HCT116 (cell line): ENCODE data around the gene PIAS2. TPM values are rescaled to one million over a fixed set of nuclear protein-coding genes. Genes with fewer than 3 reads are reported as not detected.

Source experiments
- ATAC-seq: fragments of 200-7000 bp; cut with Tn5 transposase; 2 replicates; pipeline ENCODE4 v1.9.1; 2020; ENCODE audit warnings: mild to moderate bottlenecking, moderate library complexity
- BruUV-seq: library from RNA; stranded (reverse); fragments of 400-500 nt; replicated peaks from 2 replicates; lab custom pipeline; 2021; lab: Mats Ljungman, UMichigan
- CTCF ChIA-PET: fragments of 300-600 bp; sonication (Branson Sonifier 250); formaldehyde crosslinking; loops from one replicate; lab custom pipeline; 2021; ENCODE audit warnings: antibody characterized with exemption; lab: Charles Lee
- POLR2A ChIA-PET: fragments of 300-600, 350-600 bp; sonication (Branson Sonifier 250); formaldehyde crosslinking; loops from one replicate; lab custom pipeline; 2021; ENCODE audit warnings: antibody characterized with exemption; lab: Charles Lee
- RAD21 ChIA-PET, 2 experiments: fragments of 300-600 bp; sonication (Branson Sonifier 250); formaldehyde crosslinking; loops; one replicate each; lab custom pipeline; 2023; ENCODE audit warnings: low total read pairs in 2 of 2; ENCODE audit not compliant: uncharacterized antibody in 2 of 2, unreplicated experiment in 2 of 2, low non-redundant PET in 1 of 2; lab: Charles Lee
- DNase-seq: peaks from one replicate; pipeline ENCODE4 v3.0.0-alpha.2; 2010; ENCODE audit warnings: low read depth, low spot score
- H2AFZ ChIP-seq: fragments of 200-600 bp; shearing (Covaris generic), sonication (generic); 2 replicates; pipeline ENCODE4 v1.6.1; 2017; ENCODE audit warnings: low read depth, mixed run types, mixed read lengths, antibody characterized with exemption, low read length; ENCODE audit not compliant: poor library complexity, severe bottlenecking
- H3K27ac ChIP-seq: 2 replicates; pipeline ENCODE4 v1.5.1; 2012; ENCODE audit warnings: low read depth, low read length
- H3K27me3 ChIP-seq: fragments of 200-600 bp; sonication (generic); 2 replicates; pipeline ENCODE4 v1.6.1; 2016; ENCODE audit warnings: mixed run types, low read length, mixed read lengths; ENCODE audit not compliant: insufficient read depth
- H3K36me3 ChIP-seq, 2 experiments: fragments of 200-500 bp in 1 of 2; fragments of 200-600 bp in 1 of 2; sonication (Bioruptor generic) in 1 of 2; sonication (generic) in 1 of 2; 2 replicates each; pipeline versions ENCODE4 v1.5.1 to v1.6.1; 2014 to 2016; ENCODE audit warnings: low read length in 2 of 2, inconsistent platforms in 1 of 2, mixed read lengths in 1 of 2, mixed run types in 1 of 2; ENCODE audit not compliant: insufficient read depth in 2 of 2, control insufficient read depth in 1 of 2
- H3K4me1 ChIP-seq, 2 experiments: fragments of 200-600 bp in 1 of 2; sonication (generic) in 1 of 2; 2 replicates each; pipeline versions ENCODE4 v1.5.1 to v1.6.1; 2012 to 2017; ENCODE audit warnings: low read length in 2 of 2, inconsistent platforms in 1 of 2, mild to moderate bottlenecking in 1 of 2, mixed read lengths in 1 of 2, mixed run types in 1 of 2, moderate library complexity in 1 of 2; ENCODE audit not compliant: insufficient read depth in 2 of 2, control insufficient read depth in 1 of 2
- H3K4me2 ChIP-seq: fragments of 200-600 bp; sonication (generic); 2 replicates; pipeline ENCODE4 v1.6.1; 2017; ENCODE audit warnings: mixed run types, low read length, mixed read lengths
- H3K4me3 ChIP-seq, 2 experiments: fragments of 200-600 bp in 1 of 2; sonication (generic) in 1 of 2; replicated peaks in 1 of 2; 2 replicates each; pipeline ENCODE4 v1.5.1; 2011 to 2016; ENCODE audit warnings: low read length in 2 of 2, control low read depth in 1 of 2, low read depth in 1 of 2, mild to moderate bottlenecking in 1 of 2, mixed read lengths in 1 of 2, mixed run types in 1 of 2
- H3K79me2 ChIP-seq: fragments of 200-600 bp; sonication (generic); 2 replicates; pipeline ENCODE4 v1.6.1; 2017; ENCODE audit warnings: mild to moderate bottlenecking, mixed run types, low read length, moderate library complexity, mixed read lengths; ENCODE audit not compliant: insufficient read depth
- H3K9ac ChIP-seq: fragments of 200-600 bp; sonication (generic); 2 replicates; pipeline ENCODE4 v1.6.1; 2016; ENCODE audit warnings: low read length, mixed read lengths
- H3K9me2 ChIP-seq: fragments of 200-600 bp; sonication (generic), shearing (Covaris generic); 2 replicates; pipeline ENCODE4 v1.6.1; 2017; ENCODE audit warnings: mixed run types, mild to moderate bottlenecking, moderate library complexity; ENCODE audit not compliant: insufficient read depth
- H3K9me3 ChIP-seq, 2 experiments: fragments of 200-500 bp in 1 of 2; fragments of 200-600 bp in 1 of 2; sonication (Bioruptor generic) in 1 of 2; sonication (generic) in 1 of 2; 2 replicates each; pipeline ENCODE4 v1.6.1; 2014 to 2017; ENCODE audit warnings: low read length in 2 of 2, mixed read lengths in 2 of 2, inconsistent platforms in 1 of 2, low read depth in 1 of 2, mild to moderate bottlenecking in 1 of 2, mixed run types in 1 of 2, moderate library complexity in 1 of 2; ENCODE audit not compliant: control insufficient read depth in 1 of 2, insufficient read depth in 1 of 2
- H4K20me1 ChIP-seq: fragments of 200-600 bp; sonication (generic), shearing (Covaris generic); 2 replicates; pipeline ENCODE4 v1.6.1; 2017; ENCODE audit warnings: mixed run types, mild to moderate bottlenecking, moderate library complexity; ENCODE audit not compliant: insufficient read depth
- CBX3 ChIP-seq: IDR thresholded peaks from 2 replicates; pipeline ENCODE4 v1.6.1; 2012; ENCODE audit warnings: low read depth
- CTCF ChIP-seq, 3 experiments: fragments of 200-600 bp in 1 of 3; sonication (generic) in 1 of 3; IDR thresholded peaks in 2 of 3; conservative IDR thresholded peaks in 1 of 3; 2 replicates each; pipeline ENCODE4 v1.5.1; 2012 to 2017; ENCODE audit warnings: low read depth in 2 of 3, low read length in 2 of 3, antibody characterized with exemption in 1 of 3, borderline replicate concordance in 1 of 3, control low read depth in 1 of 3, mild to moderate bottlenecking in 1 of 3, mixed read lengths in 1 of 3, mixed run types in 1 of 3, moderate library complexity in 1 of 3; ENCODE audit not compliant: insufficient read depth in 1 of 3
- ELF1 ChIP-seq: IDR thresholded peaks from 2 replicates; pipeline ENCODE4 v1.6.1; 2012; ENCODE audit warnings: low read depth, borderline replicate concordance
- EZH2 ChIP-seq: fragments of 200-600 bp; sonication (generic); IDR thresholded peaks from 2 replicates; pipeline ENCODE4 v1.6.1; 2017; ENCODE audit warnings: antibody characterized with exemption, mixed run types
- EZH2phosphoT487 ChIP-seq: fragments of 200-600 bp; IDR thresholded peaks from 2 replicates; pipeline ENCODE4 v1.6.1; 2018; ENCODE audit warnings: antibody characterized with exemption, borderline replicate concordance
- POLR2A ChIP-seq: IDR thresholded peaks from 2 replicates; pipeline ENCODE4 v1.7.0; 2011; ENCODE audit warnings: borderline replicate concordance; ENCODE audit not compliant: insufficient read depth, insufficient read length; ENCODE audit errors: extremely low read depth
- RAD21 ChIP-seq: IDR thresholded peaks from 2 replicates; pipeline ENCODE4 v1.6.1; 2012; ENCODE audit warnings: low read depth, mild to moderate bottlenecking
- SIN3A ChIP-seq: IDR thresholded peaks from 2 replicates; pipeline ENCODE4 v1.6.1; 2012; ENCODE audit warnings: low read depth
- ZBTB33 ChIP-seq: IDR thresholded peaks from 2 replicates; pipeline ENCODE4 v1.6.1; 2011; ENCODE audit warnings: mild to moderate bottlenecking, low read length, moderate library complexity; ENCODE audit not compliant: insufficient replicate concordance; ENCODE audit errors: extremely low read depth
- ZFX ChIP-seq: fragments of 450-650 bp; IDR thresholded peaks from 2 replicates; pipeline ENCODE4 v1.6.1; 2017
- intact Hi-C: fragments of 100-400 bp; cut with micrococcal nuclease; formaldehyde crosslinking; loops from 2 replicates; pipeline ENCODE4 v1.10.0; 2022
- total RNA-seq: library from RNA; stranded (reverse); gene quantifications from one replicate; pipeline ENCODE4 v1.2.1, GENCODE V29; 2021; ENCODE audit not compliant: unreplicated experiment
- TF ChIP-seq, protein P1 (sequence below): IDR thresholded peaks from 2 replicates; pipeline ENCODE4 v1.6.1; 2012

PIAS2 gene
- total RNA-seq, 1 experiment from 2014 or later: 31.7 TPM

DNA sequence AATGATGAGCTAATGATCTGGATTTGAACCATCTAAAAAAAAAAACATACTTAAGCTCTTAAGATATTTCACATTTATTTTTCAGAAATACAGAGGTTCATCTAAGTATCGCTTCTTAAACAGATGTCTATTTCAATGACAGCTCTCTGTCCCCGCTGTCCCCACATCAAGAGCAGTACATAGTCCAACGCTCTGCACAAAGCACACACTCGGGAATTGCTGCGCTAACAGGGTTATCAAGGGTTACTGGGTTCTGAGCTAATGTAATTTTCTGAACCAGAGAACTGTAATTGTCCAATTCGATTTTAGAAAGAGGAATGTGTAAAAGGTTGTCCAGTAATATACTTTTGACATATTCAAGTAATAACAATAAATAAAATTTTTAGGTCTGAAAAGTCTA, 101.6 kb downstream of the PIAS2 start:
- CTCF ChIA-PET: no interaction called here
- Histone ChIP-seq H4K20me1 (no peaks in the 10 kb centered on the region), H3K9me3 (no peaks in the 10 kb centered on the region), H2AFZ (no peak overlapping the region), H3K4me2 (no peak overlapping the region), H3K9ac (no peak overlapping the region), H3K79me2 (no peaks in the 10 kb centered on the region), H3K27me3 (no peaks in the 10 kb centered on the region), H3K27ac (no peak overlapping the region), H3K9me2 (no peaks in the 10 kb centered on the region), H3K36me3 (no peaks in the 10 kb centered on the region), H3K4me3 (no peak overlapping the region), H3K4me1 (no peaks in the 10 kb centered on the region)
- BruUV-seq: no TSS peak
- POLR2A ChIA-PET: no interaction called here
- RAD21 ChIA-PET: no interaction called here
- intact Hi-C loops: no loop called here
- ATAC-seq: no peak
- no peak for DNase-seq
- TF ChIP-seq SIN3A (no peak), EZH2 (no peak), CTCF (IDR thresholded peaks at IDR 0.05 in 2 of 3, conservative IDR thresholded peaks at IDR 0.05 in 1 of 3; ENCODE audit: borderline replicate concordance in 1 of 3, insufficient read depth in 1 of 3, low read depth in 2 of 3, low read length in 2 of 3) (no peak), CBX3 (no peak), RAD21 (no peak), EZH2phosphoT487 (no peak), POLR2A (no peak), ELF1 (no peak)
- TF ChIP-seq, protein P1, sequence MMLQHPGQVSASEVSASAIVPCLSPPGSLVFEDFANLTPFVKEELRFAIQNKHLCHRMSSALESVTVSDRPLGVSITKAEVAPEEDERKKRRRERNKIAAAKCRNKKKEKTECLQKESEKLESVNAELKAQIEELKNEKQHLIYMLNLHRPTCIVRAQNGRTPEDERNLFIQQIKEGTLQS: no peak

DNA sequence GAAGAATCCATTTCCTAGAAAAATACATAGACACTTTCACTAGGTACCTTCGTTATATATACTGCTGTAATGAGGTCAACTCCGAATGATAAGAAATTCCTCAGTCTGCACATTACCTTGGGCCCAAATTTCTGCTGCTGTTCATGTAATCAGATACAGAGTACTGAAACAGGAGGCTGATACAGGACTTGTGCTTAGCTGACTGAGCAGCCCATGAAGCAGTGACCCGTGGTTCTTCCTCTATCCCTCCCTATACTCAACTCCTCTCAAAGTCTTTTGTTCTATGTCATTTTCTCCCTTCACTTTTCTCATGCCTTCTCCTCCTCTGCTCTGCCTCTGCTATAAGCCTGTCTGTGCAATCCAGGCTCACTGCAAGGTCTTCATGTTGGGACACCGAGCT, 102.9 kb downstream of the PIAS2 start:
- ChIA-PET CTCF (no interaction called here), POLR2A (no interaction called here), RAD21 (no interaction called here)
- TF ChIP-seq ZBTB33 (no peak), ZFX (no peak), SIN3A (no peak), CBX3 (no peak)
- no peaks in the 10 kb centered on the region for H3K79me2 ChIP-seq
- BruUV-seq: no TSS peak
- H3K27me3 ChIP-seq: no peaks in the 10 kb centered on the region
- no peak overlapping the region for H3K4me2 ChIP-seq
- H3K9me3 ChIP-seq: no peaks in the 10 kb centered on the region
- no peak overlapping the region for H3K4me3 ChIP-seq
- no peak for DNase-seq
- H3K9ac ChIP-seq: no peak overlapping the region
- H3K9me2 ChIP-seq: no peaks in the 10 kb centered on the region
- no peak for ATAC-seq
- no peak overlapping the region for H3K27ac ChIP-seq
- H4K20me1 ChIP-seq: no peaks in the 10 kb centered on the region
- intact Hi-C loops: no loop called here
- no peaks in the 10 kb centered on the region for H3K36me3 ChIP-seq
- no peak overlapping the region for H2AFZ ChIP-seq
- H3K4me1 ChIP-seq: no peaks in the 10 kb centered on the region
